ENCODE measurements around the gene ZNF497. TPM values are rescaled to one million over a fixed set of nuclear protein-coding genes. Genes with fewer than 3 reads are reported as not detected.

Gene ZNF497
- total and polyA plus RNA-seq, 2 of the 13 experiments (the other 11 are each of a cell fraction or from before 2014, with no cell fraction given) = 1.5 to 1.9 TPM

DNA sequence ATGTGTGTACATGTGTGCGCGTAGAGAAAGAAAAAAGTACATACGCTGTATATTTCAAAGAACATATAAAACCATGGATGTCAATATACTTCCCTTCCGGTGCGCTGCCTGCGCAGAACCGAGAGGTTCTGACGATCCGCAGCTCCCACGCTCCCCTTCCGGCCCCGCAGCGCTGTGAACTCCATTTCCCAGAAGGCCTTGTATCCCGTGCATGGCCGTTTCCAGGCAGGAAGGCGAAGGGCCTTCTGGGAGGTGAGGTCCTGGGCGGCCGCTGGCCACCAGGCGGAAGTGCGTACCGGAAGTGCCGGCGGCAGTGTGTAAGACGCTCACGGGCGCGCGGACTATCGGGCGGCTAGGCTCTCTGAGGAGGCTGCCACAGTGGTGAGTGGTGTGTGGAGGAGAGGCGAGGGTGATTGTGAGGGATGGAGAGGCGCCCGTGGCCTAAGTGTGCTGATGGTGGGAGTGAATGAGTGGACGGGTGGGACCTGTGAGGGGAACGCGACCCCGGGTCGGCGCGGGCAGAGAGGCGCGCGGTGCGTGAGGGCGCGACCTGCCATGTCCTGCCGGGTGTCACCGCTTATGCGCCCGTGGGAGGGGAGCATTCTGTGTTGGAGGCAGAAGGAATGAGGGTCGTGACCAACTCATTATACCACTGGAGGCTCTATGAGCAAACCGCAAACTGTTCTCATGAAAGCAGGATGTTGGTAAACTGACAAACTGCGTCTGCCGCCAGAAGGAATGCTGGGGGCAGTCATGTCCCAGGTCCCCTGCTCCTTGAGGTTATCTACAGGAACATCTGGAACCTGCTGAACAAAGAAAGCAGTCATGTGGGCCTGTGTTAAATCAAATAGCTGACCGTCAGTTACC is 57.3 kb downstream of the ZNF497 start, which contains the start of gene ERVK3-1 (continued):
- TF ChIP-seq, protein P1, sequence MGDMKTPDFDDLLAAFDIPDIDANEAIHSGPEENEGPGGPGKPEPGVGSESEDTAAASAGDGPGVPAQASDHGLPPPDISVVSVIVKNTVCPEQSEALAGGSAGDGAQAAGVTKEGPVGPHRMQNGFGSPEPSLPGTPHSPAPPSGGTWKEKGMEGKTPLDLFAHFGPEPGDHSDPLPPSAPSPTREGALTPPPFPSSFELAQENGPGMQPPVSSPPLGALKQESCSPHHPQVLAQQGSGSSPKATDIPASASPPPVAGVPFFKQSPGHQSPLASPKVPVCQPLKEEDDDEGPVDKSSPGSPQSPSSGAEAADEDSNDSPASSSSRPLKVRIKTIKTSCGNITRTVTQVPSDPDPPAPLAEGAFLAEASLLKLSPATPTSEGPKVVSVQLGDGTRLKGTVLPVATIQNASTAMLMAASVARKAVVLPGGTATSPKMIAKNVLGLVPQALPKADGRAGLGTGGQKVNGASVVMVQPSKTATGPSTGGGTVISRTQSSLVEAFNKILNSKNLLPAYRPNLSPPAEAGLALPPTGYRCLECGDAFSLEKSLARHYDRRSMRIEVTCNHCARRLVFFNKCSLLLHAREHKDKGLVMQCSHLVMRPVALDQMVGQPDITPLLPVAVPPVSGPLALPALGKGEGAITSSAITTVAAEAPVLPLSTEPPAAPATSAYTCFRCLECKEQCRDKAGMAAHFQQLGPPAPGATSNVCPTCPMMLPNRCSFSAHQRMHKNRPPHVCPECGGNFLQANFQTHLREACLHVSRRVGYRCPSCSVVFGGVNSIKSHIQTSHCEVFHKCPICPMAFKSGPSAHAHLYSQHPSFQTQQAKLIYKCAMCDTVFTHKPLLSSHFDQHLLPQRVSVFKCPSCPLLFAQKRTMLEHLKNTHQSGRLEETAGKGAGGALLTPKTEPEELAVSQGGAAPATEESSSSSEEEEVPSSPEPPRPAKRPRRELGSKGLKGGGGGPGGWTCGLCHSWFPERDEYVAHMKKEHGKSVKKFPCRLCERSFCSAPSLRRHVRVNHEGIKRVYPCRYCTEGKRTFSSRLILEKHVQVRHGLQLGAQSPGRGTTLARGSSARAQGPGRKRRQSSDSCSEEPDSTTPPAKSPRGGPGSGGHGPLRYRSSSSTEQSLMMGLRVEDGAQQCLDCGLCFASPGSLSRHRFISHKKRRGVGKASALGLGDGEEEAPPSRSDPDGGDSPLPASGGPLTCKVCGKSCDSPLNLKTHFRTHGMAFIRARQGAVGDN (CRISPR knock-in tag; IDR thresholded peaks at IDR 0.05) = peak; percentile 85
- peak; percentile 34 for TF ChIP-seq IKZF4 (CRISPR knock-in tag; IDR thresholded peaks at IDR 0.05; ENCODE audit: borderline replicate concordance, low read depth, not compliant biosample characterization)
- TF ChIP-seq ZNF672 (CRISPR knock-in tag; IDR thresholded peaks at IDR 0.05) = no peak
- TF ChIP-seq, protein P2, sequence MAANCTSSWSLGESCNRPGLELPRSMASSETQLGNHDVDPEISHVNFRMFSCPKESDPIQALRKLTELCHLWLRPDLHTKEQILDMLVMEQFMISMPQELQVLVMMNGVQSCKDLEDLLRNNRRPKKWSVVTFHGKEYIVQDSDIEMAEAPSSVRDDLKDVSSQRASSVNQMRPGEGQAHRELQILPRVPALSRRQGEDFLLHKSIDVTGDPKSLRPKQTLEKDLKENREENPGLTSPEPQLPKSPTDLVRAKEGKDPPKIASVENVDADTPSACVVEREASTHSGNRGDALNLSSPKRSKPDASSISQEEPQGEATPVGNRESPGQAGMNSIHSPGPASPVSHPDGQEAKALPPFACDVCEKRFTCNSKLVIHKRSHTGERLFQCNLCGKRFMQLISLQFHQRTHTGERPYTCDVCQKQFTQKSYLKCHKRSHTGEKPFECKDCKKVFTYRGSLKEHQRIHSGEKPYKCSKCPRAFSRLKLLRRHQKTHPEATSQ (CRISPR knock-in tag; IDR thresholded peaks at IDR 0.05; ENCODE audit: borderline replicate concordance) = 0 out of 2 replicates have a peak, but pooled peaks have one; percentile 70
- peak; percentile 11; the same call in 1 of the 2 replicates for TF ChIP-seq CEBPG (CRISPR knock-in tag; IDR thresholded peaks at IDR 0.05)
- peak; percentile 59; the same call in 1 of the 2 replicates for TF ChIP-seq ZNF232 (CRISPR knock-in tag; IDR thresholded peaks at IDR 0.05; ENCODE audit: borderline replicate concordance)
- TF ChIP-seq, protein P3, sequence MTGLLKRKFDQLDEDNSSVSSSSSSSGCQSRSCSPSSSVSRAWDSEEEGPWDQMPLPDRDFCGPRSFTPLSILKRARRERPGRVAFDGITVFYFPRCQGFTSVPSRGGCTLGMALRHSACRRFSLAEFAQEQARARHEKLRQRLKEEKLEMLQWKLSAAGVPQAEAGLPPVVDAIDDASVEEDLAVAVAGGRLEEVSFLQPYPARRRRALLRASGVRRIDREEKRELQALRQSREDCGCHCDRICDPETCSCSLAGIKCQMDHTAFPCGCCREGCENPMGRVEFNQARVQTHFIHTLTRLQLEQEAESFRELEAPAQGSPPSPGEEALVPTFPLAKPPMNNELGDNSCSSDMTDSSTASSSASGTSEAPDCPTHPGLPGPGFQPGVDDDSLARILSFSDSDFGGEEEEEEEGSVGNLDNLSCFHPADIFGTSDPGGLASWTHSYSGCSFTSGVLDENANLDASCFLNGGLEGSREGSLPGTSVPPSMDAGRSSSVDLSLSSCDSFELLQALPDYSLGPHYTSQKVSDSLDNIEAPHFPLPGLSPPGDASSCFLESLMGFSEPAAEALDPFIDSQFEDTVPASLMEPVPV (CRISPR knock-in tag; IDR thresholded peaks at IDR 0.05) = peak; percentile 91
- peak; percentile 98 for TF ChIP-seq CREM (IDR thresholded peaks at IDR 0.05)
- 0 out of 2 replicates have a peak, but pooled peaks have one; percentile 15 for TF ChIP-seq CREM (CRISPR knock-in tag; IDR thresholded peaks at IDR 0.05)
- peak; percentile 86 for TF ChIP-seq YY1 (IDR thresholded peaks at IDR 0.05; ENCODE audit: insufficient read depth, insufficient replicate concordance, low read depth, low read length)
- TF ChIP-seq BRD4 (CRISPR knock-in tag; IDR thresholded peaks at IDR 0.05) = 0 out of 2 replicates have a peak, but pooled peaks have one; percentile 57
- TF ChIP-seq SOX6 (IDR thresholded peaks at IDR 0.05) = no peak
- peak; percentile 26; the same call in 1 of the 2 replicates for TF ChIP-seq SOX6 (CRISPR knock-in tag; IDR thresholded peaks at IDR 0.05)
- TF ChIP-seq ZBTB38 (CRISPR knock-in tag; IDR thresholded peaks at IDR 0.05) = peak; percentile 80; the same call in 1 of the 2 replicates
- peak; percentile 65; the same call in 1 of the 2 replicates for TF ChIP-seq ISL2 (CRISPR knock-in tag; IDR thresholded peaks at IDR 0.05)
- peak; percentile 94 for TF ChIP-seq CBX1 (IDR thresholded peaks at IDR 0.05; ENCODE audit: low read depth)
- TF ChIP-seq NR2F6 (IDR thresholded peaks at IDR 0.05) = no peak
- peak; percentile 60; the same call in 1 of the 2 replicates for TF ChIP-seq NR2F6 (CRISPR knock-in tag; IDR thresholded peaks at IDR 0.05)
- TF ChIP-seq, protein P4, sequence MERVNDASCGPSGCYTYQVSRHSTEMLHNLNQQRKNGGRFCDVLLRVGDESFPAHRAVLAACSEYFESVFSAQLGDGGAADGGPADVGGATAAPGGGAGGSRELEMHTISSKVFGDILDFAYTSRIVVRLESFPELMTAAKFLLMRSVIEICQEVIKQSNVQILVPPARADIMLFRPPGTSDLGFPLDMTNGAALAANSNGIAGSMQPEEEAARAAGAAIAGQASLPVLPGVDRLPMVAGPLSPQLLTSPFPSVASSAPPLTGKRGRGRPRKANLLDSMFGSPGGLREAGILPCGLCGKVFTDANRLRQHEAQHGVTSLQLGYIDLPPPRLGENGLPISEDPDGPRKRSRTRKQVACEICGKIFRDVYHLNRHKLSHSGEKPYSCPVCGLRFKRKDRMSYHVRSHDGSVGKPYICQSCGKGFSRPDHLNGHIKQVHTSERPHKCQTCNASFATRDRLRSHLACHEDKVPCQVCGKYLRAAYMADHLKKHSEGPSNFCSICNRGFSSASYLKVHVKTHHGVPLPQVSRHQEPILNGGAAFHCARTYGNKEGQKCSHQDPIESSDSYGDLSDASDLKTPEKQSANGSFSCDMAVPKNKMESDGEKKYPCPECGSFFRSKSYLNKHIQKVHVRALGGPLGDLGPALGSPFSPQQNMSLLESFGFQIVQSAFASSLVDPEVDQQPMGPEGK (CRISPR knock-in tag; IDR thresholded peaks at IDR 0.05) = peak; percentile 8; the same call in 1 of the 2 replicates
